Right kidney (tissue), 9 donors: Measurements from ENCODE around the gene CERS1.

Experiments
- DNase-seq: peaks from one replicate; pipeline ENCODE4 v3.0.0-alpha.2; 2016
- long read RNA-seq, 8 donors: transcript quantifications; one replicate each; lab custom pipeline, GENCODE V29; 2026

The CERS1 gene
- long read RNA-seq, donor 1, partial matches to known transcripts, result 0 of 2 reads
- long read RNA-seq, donor 1, other reads (novel, unspliced or antisense), result 0 of 2 reads
- long read RNA-seq, donor 2, partial matches to known transcripts, result 0 of 1 reads
- long read RNA-seq, donor 2, other reads (novel, unspliced or antisense), result 0 of 1 reads
- long read RNA-seq, donor 3, result 0 reads
- long read RNA-seq, donor 4, partial matches to known transcripts, result 0 of 3 reads
- long read RNA-seq, donor 4, other reads (novel, unspliced or antisense), result 0 of 3 reads
- long read RNA-seq, donor 5, result 0 reads
- long read RNA-seq, donor 6, partial matches to known transcripts, result 0 of 2 reads
- long read RNA-seq, donor 6, other reads (novel, unspliced or antisense), result 0 of 2 reads
- long read RNA-seq, donor 7, result 0 reads
- long read RNA-seq, donor 8, partial matches to known transcripts, result 0 of 3 reads
- long read RNA-seq, donor 8, other reads (novel, unspliced or antisense), result 0 of 3 reads

DNA sequence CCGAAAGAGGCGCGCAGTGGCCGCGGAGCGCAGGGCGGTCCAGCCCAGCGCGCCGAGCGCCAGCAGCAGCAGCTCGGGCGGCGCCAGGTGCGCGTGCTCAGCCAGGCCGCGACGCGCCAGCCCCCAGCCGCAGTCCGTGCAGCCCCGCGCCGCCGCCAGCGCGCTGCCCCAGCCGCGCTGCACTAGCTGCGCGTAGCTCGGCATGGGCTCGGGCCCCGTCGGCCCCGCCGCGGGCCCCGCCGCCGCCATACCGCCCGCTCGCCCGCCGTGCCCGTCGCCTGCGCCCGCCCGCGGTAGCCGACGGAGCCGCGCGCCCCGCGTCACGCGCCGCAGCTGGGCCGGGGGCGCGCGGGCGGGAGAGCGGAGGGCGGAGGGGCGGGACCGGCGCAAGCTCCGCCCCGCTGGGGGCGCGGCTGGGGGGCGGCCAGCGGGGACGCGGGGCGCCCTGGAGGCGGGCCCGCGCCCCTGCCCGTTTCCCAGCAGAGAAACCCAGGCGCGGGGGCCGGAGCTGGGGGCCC lies at the start of gene CERS1:
CERS1 (minus strand) TSS at position 335 of the 518 bp plus-strand sequence; CDS start at position 249, 86 bp downstream.
- no peak for DNase-seq

GRCh38 chr19:18945297-18945696 lies 49.3 kb upstream of the CERS1 start:
- DNase-seq, result no peak

DNA sequence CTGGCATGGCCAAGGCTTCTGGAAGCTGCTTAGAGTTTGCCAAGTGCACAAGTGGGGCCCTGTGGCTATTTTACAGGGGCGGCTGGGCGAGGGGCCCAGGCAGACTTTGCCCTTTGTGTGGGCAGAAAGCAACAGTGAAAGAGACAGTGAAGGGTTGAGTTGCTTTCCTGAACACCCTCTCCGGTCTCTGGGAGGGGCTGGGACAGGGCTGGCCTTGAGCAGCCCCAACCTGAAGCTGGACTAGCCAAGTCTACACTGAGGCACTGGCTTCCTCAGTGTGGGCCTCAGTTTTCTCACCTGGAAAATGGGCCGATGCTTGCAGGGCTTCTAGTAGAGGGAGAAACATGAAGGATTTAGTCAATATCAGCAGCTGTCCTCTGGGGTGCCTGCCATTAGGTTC lies 47.5 kb upstream of the CERS1 start:
- no peak for DNase-seq

GRCh38 chr19:18942692-18943091 lies 46.7 kb upstream of the CERS1 start:
- DNase-seq, result no peak

GRCh38 chr19:18941628-18942354 lies 45.8 kb upstream of the CERS1 start:
- peak; percentile 47 for DNase-seq

GRCh38 chr19:18940769-18941627 lies 45.0 kb upstream of the CERS1 start, which contains the start of gene HOMER3:
HOMER3 (minus strand) TSS chr19:18941217; CDS start chr19:18938982, 2,235 bp downstream.
- DNase-seq, result peak; percentile 67

DNA sequence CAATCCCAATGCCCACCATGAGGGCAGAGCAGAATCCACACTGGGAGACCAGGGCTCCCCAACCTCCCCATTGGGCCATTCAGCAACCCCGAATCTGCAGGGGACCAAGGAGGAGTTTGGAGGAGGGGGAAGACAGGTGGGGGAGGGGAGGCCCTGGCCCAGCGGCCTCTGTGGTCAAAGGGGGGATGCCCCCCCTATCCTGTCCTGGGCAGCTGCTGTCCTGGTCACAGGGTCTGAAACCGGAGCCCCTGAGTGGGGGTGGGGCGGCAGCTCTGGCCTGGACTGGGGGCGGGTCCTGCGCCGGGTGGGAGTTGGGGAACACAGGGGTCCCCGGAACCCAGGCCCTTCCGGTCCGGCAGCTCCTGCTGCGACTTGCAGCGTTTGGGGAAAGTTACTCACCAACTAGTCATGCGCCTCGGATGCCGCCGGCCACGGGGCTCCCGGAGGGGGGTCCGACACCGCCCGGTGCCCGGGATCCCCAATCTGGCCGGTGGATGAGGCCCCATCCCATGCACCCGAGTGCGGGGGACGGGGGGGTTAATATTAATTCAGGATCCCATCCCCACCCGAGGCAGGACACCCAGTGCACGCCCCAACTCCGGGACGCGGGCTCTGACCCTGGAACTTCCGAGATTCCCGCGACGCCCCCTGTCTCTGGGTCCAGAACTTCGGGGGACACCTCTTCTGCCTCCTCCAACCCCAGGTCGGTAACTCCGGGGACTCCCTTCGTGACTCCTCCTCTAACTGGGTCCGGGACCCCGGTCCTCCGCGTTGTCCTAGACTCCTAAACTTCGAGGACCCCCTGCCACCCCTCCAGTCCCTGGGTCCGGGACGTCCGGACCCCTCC lies 44.2 kb upstream of the CERS1 start:
- peak; percentile 60 for DNase-seq

DNA sequence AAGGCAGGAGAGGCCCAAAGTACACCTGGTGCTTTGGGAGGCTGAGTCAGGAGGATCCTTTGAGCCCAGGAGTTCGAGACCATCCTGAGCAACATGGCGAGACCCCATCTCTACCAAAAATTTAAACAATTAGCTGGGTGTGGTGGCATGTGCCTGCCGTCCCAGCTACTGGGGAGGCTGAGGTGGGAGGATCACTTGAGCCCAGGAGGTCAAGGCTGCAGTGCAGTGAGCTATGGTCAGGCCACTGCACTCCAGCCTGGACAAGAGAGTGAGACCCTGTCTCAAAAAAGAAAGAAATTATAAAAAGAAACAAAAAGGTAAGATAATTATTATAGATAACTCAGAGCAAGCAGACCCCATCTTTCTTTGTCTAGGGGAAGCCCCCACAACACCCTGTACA lies 43.2 kb upstream of the CERS1 start:
- DNase-seq, result no peak

DNA sequence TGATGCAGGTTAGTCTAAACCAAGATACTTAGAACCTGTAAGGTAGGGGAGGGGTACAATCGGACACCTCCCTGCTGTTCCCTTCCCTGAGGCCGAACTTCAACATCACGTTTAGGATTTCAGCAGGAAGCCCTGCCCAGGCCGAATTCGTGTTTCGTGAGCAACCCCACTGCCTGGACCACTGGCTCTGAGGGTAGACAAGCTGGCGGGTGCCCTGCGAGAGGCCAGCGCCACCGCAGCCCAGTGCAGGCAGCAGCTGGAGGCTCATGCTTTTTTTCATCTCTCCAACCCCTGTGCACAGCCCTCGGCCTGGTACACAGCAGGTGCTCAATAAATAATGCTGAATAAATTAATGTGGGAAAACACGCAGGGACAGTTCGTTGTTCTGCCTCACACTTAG lies 37.3 kb upstream of the CERS1 start:
- no peak for DNase-seq

GRCh38 chr19:18932216-18932841 lies 36.4 kb upstream of the CERS1 start:
- DNase-seq, result no peak

GRCh38 chr19:18931316-18932162 lies 35.6 kb upstream of the CERS1 start:
- no peak for DNase-seq

GRCh38 chr19:18929311-18929710 lies 33.4 kb upstream of the CERS1 start:
- DNase-seq, result no peak

DNA sequence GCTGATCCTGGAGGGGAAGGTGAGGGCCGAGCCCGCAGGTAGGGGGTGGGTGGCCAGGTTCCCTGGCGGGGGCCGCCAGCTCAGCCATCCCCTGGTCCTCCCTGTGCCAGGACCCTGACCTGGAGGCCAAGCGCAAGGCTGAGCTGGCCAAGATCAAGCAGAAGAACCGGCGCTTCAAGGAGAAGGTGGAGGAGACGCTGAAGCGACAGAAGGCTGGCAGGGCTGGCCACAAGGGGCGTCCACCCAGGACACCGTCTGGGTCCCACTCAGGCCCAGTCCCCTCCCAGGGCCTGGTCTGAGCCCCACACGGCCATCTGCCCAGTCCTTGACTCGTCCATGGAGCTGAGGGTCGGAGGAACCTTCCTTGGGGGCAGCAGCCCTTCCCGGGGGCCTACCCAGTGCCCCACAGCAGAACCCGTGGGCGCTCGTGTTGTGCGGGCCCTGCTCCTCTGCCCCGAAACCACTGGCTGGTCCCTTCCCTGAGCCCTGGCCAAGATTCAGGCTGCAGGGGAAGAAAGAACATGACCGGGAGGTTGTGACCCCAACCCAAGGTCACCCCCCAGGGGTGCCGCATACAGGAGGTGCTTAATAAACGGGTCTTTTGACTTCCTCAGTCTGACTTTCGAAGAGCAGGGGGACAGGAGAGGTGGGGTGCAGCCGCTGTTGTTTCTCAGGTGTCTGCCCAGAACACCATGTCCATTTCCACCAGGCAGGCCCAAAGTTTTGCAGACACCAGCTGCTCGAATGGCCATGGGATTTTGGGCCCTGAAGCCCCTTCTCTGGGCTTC lies 32.3 kb upstream of the CERS1 start:
- DNase-seq, result no peak

DNA sequence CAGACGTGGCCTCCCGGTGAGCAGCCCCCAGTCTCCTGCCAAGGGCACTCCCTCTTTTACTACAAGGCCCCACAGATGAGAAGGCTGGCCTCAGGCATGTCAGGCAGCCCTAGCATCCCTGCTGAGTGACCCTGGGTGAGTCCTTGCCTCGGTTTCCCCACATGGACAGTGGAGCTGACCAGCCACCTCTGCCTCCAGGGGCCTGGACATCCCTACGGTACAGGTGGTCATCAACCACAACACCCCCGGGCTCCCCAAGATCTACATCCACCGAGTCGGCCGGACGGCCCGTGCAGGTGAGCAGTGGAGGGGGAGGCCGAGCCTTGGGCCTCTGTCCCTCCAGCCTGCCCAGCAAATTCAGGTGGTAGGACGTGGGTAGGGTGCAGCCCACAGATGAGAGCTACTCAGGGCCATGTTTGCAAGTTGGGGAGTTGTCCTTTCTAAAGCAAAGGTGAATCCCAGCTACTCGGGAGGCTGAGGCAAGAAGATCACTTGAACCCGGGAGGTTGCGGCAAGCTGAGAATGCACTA lies 28.8 kb upstream of the CERS1 start:
- DNase-seq, result no peak

DNA sequence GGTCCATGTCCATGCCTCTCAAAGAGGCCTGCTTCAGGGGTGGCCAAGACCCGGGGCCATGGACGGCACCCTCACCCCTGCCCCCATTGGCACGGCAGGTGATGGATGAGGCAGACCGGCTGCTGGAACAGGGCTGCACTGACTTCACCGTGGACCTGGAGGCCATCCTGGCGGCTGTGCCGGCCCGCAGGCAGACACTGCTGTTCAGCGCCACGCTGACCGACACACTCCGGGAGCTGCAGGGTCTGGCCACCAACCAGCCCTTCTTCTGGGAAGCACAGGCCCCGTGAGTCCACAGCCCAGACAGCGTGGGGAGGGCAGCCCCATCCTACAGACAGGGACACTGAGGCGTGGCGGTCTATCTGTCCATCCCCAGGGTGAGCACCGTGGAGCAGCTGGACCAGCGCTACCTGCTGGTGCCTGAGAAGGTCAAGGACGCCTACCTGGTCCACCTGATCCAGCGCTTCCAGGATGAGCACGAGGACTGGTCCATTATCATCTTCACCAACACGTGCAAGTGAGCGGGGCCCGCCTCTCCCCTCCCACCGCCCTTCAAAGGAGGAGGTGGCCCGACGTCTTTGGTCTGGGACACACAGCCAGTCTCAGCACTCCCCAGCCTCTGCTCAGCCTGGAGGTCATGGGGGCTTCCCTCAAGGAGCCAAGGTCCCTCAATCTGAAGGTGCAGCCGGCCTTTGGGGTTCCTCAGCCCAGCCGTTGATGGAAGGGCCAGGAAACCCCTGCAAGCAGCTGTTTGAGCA lies 26.4 kb upstream of the CERS1 start:
- DNase-seq, result no peak

GRCh38 chr19:18921593-18921992 lies 25.6 kb upstream of the CERS1 start:
- DNase-seq, result no peak

- DNase-seq, result no peak
Measured at GRCh38 chr19:18920400-18920799, 24.4 kb upstream of the CERS1 start.

DNA sequence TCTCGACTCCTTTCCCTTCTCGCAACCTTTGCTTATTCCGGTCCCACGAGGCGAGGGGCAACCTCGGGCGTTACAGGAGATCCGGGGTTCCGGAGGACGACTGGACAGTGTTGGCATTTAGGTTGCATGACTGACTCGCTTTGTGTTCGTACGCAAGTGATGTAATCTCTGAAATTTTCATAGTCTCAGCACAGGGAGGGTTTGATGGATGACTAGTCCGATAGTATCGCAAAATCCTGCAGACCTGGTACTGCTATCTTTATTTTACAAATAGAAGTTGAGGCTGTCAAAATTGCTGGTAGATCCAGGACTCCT lies 23.9 kb upstream of the CERS1 start:
- DNase-seq, result no peak
